Measurements from ENCODE around the gene SPATA2L. TPM values are rescaled to one million over a fixed set of nuclear protein-coding genes. Genes with fewer than 3 reads are reported as not detected.

SPATA2L gene
- total RNA-seq, 1 donor from 2014 or later = 16.2 TPM

DNA sequence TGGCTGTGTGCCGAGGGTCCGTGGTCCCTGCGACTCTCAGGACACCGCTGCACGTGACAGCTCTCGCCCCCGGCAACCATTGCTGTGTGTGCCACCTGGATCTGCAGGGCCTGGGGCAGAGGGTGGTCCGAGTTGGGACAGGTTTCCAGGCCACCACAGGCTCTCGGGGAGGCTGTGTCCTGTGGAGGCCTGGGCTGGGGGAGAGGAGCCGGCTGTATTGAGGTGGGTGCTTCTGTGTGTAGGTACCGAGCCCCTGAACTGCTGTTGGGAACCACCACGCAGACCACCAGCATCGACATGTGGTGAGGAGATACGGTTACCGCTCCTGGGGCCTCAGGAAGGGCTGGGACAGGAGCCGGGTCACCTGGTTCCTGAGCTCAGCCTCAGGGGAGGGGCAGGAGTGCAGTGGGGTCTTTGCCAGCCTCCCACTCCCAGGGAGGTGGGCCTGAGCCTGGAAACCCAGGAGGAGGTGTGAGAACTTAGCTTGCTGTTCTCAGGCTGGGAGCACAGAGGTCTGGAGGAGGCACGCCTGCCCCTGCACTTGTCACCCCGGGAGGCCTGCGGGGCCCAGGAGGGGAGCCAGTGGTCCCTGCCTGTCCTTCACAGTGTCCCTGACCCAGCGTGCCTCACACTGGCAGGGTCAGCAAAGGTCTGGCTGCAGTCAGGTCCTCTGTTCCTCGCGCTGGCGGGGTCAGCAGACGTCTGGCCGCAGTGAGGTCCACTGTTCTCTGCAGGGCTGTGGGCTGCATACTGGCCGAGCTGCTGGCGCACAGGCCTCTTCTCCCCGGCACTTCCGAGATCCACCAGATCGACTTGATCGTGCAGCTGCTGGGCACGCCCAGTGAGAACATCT, 7.3 kb downstream of the SPATA2L start:
- H3K9me3 ChIP-seq = no peaks in the 10 kb centered on the region
- no peak overlapping the region for H3K4me3 ChIP-seq
- peaks cover 0 to 25% of the 10 kb centered on the region in 2 donors for H3K36me3 ChIP-seq
- TF ChIP-seq POLR2AphosphoS5 (IDR thresholded peaks at IDR 0.05; ENCODE audit: insufficient read depth in 1 of 2, low read depth in 1 of 2) = no peak
- TF ChIP-seq POLR2A (IDR thresholded peaks at IDR 0.05) = no peak
- TF ChIP-seq, protein P1, sequence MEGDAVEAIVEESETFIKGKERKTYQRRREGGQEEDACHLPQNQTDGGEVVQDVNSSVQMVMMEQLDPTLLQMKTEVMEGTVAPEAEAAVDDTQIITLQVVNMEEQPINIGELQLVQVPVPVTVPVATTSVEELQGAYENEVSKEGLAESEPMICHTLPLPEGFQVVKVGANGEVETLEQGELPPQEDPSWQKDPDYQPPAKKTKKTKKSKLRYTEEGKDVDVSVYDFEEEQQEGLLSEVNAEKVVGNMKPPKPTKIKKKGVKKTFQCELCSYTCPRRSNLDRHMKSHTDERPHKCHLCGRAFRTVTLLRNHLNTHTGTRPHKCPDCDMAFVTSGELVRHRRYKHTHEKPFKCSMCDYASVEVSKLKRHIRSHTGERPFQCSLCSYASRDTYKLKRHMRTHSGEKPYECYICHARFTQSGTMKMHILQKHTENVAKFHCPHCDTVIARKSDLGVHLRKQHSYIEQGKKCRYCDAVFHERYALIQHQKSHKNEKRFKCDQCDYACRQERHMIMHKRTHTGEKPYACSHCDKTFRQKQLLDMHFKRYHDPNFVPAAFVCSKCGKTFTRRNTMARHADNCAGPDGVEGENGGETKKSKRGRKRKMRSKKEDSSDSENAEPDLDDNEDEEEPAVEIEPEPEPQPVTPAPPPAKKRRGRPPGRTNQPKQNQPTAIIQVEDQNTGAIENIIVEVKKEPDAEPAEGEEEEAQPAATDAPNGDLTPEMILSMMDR (IDR thresholded peaks at IDR 0.05) = no peak
- no peak for DNase-seq (ENCODE audit: extremely low spot score in 2 of 2)
- no peaks in the 10 kb centered on the region for H3K4me1 ChIP-seq
- no peak overlapping the region for H3K27ac ChIP-seq
- intact Hi-C loops (cut with DNase I) = no loop called here
- H3K27me3 ChIP-seq = no peaks in the 10 kb centered on the region

DNA sequence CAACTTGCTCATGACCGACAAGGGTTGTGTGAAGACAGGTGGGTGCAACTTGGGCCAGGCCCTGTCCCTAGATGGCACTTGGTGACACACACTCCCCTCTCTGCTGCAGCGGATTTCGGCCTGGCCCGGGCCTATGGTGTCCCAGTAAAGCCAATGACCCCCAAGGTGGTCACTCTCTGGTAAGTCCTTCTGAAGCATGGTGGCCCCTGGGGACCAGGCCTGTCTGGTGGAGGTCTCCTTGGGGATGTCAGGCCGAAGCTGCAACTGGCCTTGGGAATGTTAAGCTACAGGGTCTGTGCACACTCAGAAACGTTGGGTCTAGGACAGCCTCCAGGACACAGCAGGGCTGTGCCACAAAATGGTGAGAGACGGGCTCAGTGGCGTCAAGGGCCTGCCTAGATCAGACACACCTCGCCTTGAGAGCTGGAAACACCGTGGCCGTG, 8.2 kb downstream of the SPATA2L start:
- TF ChIP-seq POLR2AphosphoS5 (IDR thresholded peaks at IDR 0.05; ENCODE audit: insufficient read depth in 1 of 2, low read depth in 1 of 2) = no peak
- no peak for TF ChIP-seq POLR2A (IDR thresholded peaks at IDR 0.05)
- DNase-seq (ENCODE audit: extremely low spot score in 2 of 2) = no peak

DNA sequence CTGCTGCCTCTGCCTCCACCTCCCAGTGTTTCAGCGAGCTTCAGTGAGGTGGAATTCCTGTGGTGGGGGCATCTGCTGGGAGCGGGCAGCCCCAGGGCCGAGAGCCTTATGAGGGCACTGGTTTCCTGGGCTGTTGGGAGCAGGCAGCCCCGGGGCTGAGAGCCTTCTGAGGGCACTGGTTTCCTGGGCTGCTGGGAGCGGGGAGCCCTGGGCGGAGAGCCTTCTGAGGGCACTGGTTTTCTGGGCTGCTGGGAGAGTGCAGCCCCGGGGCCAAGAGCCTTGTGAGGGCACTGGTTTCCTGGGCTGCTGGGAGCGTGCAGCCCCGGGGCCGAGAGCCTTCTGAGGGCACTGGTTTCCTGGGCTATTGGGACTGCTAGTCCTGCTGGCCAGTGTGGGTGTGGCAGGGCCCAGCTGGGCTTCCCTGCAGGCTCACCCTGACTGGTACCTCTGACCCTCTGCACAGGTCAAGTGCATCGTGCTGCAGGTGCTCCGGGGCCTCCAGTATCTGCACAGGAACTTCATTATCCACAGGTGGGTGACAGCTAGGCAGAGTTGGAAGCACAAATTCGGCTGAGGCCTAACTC, 9.4 kb downstream of the SPATA2L start:
- DNase-seq (ENCODE audit: extremely low spot score in 2 of 2) = no peak
- intact Hi-C loops (cut with DNase I) = no loop called here
- TF ChIP-seq POLR2AphosphoS5 (IDR thresholded peaks at IDR 0.05; ENCODE audit: insufficient read depth in 1 of 2, low read depth in 1 of 2) = no peak
- TF ChIP-seq POLR2A (IDR thresholded peaks at IDR 0.05) = no peak
- TF ChIP-seq, protein P1 (IDR thresholded peaks at IDR 0.05) = no peak
- Histone ChIP-seq H3K4me3 (no peak overlapping the region), H3K27ac (no peak overlapping the region), H3K36me3 (peaks cover 0 to 25% of the 10 kb centered on the region in 2 donors), H3K9me3 (no peaks in the 10 kb centered on the region), H3K27me3 (no peaks in the 10 kb centered on the region), H3K4me1 (peaks cover 9% of the 10 kb centered on the region)

More for the DNA sequence above, 8.2 kb downstream of the SPATA2L start:
- Histone ChIP-seq H3K4me1 (no peaks in the 10 kb centered on the region), H3K27ac (no peak overlapping the region), H3K4me3 (no peak overlapping the region), H3K27me3 (no peaks in the 10 kb centered on the region), H3K36me3 (peaks cover 0 to 25% of the 10 kb centered on the region in 2 donors), H3K9me3 (no peaks in the 10 kb centered on the region)
- intact Hi-C loops (cut with DNase I) = no loop called here

DNA sequence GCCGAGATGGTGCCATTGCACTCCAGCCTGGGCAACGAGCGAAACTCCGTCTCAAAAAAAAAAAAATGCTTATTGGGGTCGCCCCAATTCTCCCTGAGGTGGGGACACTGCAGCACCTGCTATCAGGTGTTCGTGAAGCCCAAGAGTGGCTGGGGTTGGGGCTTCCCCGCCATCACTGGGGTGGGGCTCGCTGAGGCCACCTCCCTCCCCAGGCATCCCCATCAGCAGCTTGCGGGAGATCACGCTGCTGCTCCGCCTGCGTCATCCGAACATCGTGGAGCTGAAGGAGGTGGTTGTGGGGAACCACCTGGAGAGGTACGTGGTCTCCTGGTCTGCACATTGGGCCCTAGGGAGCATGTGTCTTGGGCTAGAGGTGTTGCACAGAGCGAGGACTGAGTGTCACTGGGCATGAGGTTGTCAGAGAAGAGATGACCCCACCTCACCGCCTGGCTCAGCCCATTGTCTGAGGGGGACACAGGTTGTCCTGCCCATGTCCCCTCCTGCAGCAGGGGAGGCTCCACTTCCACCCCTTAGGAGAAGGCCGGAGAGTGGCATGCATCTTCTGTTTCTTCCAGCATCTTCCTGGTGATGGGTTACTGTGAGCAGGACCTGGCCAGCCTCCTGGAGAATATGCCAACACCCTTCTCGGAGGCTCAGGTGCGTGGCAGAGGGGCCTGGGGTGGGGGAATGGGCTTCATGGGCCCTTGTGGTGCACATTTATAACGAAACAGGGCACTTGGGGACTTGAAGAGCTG, 10.1 kb downstream of the SPATA2L start:
- no peaks in the 10 kb centered on the region for H3K9me3 ChIP-seq

More for the DNA sequence above, 10.1 kb downstream of the SPATA2L start:
- DNase-seq (ENCODE audit: extremely low spot score in 2 of 2) = no peak
- Histone ChIP-seq H3K4me1 (peaks cover 10% of the 10 kb centered on the region), H3K27ac (no peak overlapping the region), H3K36me3 (peaks cover 0 to 25% of the 10 kb centered on the region in 2 donors), H3K27me3 (no peaks in the 10 kb centered on the region), H3K4me3 (no peak overlapping the region)
- intact Hi-C loops (cut with DNase I) = no loop called here
- no peak for TF ChIP-seq POLR2A (IDR thresholded peaks at IDR 0.05)
- TF ChIP-seq, protein P1 (IDR thresholded peaks at IDR 0.05) = no peak
- no peak for TF ChIP-seq POLR2AphosphoS5 (IDR thresholded peaks at IDR 0.05; ENCODE audit: insufficient read depth in 1 of 2, low read depth in 1 of 2)

All from vagina (tissue), 2 donors.